Fibroblast of skin of left biceps (primary cell): Measurements from ENCODE around the gene MN1.

ENCODE experiments used
- DNase-seq, 2 experiments: peaks; one replicate each; pipeline ENCODE4 v3.0.0-alpha.2; 2013; ENCODE audit warnings: low read depth in 2 of 2

MN1 gene

DNA sequence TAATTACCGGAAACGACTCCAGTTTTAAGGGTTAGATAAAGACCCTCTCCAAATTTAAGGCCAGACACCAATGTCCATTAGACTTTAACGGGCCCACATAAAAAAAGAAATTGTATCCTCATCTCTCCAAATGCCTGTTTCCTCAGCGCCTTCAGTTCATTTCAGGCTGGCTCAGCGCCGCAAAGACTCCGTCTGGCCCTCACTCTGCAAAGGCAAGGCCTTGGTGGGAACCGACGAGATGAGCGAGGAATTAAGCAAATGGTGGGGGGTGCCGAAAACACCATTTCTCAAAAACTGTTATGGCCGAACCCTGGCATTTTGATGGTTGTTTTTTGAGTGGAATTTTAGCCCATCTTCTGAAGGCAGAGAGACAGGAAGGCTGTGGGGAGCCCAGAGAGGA lies 15.7 kb downstream of the MN1 start:
- DNase-seq, result no peak

DNA sequence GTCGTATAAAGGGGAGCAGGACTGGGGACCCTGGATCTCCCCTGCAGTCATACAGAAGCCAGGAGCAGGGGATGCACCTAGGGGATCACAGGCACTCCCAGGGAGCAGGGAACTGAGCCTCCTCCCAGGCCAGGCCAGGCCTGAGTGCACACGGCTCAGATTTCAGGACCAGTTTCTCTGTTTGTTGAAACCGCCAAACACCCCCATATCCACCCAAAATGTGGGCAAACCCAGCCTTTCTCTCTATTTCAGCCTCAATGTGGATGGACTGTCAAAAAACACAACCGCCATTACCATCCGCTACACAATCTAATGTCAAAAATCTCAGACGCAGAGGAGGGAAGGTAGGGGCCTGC lies 17.5 kb downstream of the MN1 start:
- no peak for DNase-seq

DNA sequence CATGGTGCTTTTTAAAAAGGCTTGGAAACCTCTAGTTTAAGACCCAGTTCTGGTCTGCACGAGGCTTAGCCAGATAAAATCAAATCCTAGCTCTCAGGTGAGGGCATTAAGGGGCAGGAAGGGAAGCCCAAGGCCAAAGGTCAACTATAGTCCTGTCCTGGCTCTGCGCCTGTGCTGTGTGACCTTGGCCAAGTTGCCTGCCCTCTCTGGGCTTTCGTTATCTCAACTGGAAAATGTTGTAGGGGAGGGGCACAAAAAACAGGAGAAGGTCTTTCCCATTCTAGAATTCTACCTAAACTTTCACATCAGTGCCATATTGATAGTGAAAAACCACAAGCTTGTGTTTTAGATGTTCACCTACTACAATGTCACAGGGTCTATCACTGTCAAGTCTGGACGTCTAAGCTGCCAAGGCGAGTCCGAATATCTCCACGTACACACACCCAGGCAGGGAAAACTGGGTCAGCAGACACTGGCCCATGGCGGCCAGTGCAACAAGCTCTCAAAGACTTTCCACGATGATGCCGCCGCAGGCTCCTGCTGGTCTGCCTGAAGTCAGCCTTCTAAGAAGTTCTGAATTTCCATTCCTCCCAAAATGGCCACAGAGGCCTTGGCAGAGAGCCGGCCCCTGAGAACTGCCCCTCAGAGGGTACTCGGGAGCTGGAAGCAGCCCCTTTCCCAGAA lies 18.0 kb downstream of the MN1 start:
- no peak for DNase-seq

DNA sequence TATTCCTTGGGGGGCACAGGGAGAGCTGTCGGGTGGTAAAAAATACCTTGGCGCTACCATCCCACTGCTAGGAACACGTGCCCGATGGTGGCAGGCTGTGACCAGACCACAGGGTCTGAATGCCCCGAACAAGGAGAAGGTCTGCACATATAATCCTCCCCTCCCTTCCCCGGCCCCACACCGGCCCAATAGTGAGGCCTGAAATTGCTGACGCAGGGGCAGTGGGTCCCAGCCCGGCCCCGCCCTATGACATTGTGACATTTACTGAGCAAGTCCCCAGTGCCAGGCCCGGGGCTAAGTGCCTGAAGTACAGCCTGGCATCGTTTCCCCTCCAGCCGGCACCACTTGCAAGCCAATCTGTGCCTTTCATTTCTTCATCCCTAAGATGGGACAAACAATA lies 19.5 kb downstream of the MN1 start:
- DNase-seq, result no peak

DNA sequence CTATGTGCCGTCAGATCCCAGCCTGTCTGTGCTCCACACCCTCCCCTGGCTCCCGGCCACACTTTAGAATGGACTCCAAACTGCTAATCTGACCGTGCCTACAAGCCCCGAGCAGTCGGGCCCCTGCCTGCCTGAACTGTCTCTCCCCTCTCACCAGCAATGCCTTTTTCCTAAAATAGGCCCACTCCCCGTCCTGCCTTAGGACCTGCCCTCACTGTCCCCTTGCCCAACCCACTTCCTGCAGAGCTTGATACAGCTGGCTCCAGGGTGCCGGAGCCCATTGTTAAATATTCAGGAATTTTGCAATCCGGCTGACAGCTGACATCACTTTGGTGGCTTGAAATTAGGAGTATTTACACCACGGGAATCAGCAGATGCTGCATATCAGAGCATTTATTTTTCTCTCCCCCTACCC lies 21.4 kb downstream of the MN1 start:
- no peak for DNase-seq

DNA sequence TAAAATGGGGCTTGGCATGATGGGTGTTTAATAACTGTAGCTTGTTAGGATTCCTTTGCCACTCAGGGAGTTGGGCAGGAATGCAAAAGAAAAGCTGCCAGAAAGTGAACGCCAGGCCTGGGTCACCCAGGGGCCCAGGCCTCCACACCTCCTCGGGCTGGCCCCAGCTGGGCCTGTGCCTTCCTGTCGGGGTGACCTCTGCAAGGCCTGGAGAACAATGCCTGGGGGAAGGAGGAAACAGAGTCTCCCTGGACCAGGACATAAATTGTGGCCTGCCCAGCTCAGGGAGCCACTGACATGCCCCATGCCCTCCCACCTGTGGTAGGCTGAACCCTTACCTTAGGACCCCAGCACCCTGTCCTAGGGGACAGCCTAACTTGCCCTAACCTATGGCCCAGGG lies 21.9 kb downstream of the MN1 start:
- no peak for DNase-seq

DNA sequence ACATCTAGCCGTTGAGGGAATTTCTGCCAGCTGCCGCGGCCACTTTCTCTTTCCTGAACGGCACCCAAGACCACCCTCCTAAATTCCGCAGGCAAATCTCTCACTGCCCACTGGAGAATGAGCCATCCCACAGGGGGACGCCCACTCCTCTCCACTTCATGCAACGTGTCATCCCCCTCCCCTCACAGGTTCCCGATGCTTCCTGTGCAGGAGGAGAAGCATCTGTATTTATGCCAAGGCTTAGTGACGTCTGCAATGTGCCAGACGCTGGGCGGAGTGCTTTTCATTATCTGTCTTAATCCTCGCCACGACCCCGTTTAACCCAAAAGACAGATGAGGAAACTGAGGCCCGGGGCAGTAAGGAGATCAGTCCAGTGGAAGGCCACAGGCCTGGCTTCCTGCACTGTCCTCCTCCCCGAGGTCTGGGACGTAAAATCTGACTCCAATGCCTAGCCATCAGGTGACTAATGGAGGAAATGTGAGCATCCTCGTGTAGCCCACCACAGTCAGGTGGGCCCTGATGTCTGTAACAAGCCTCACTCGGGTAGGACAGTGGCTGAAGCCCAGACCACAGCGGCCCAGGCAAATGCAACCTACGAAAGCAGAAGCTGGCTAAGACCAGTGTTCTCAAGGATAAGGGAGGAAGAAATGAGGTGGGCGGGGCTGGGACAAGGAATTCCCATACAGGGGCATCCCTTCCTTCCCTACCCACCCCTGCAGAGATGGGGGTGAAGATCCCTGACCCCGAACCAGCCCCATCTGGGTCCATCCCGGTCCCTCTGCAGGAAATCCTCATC lies 23.1 kb downstream of the MN1 start:
- no peak for DNase-seq

DNA sequence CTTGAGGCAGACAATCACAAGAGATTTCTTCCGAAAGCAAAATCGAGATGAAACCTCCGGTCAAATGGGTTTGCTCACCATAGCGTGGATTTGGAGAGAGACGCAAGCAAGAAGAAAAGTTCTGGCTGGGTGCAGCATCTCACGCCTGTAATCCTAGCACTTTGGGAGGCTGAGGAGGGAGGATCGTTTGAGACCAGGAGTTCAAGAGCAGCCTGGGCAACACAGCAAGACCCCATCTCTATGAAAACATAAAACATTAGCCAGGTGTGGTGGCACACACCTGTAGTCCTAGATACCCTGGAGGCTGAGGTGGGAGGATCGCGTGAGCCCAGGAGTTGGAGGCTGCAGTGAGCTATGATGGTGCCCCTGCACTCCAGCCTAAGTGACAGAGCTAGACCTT lies 24.4 kb downstream of the MN1 start:
- no peak for DNase-seq

DNA sequence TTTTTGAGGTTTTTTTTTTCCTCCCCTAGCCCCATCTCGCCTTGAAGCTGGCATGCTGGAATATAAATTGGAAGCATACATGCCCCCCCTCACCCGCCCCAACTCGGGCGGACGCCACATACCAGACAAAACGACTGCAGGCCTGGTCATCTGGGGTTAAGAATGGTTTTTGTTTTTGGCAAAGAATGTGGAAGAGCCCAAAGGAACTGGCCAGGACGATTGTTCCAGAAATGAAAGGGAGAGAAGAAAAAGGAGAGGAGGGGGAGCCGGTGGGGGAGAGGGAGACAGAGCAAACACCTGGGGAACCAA lies 25.0 kb downstream of the MN1 start:
- DNase-seq, result no peak

DNA sequence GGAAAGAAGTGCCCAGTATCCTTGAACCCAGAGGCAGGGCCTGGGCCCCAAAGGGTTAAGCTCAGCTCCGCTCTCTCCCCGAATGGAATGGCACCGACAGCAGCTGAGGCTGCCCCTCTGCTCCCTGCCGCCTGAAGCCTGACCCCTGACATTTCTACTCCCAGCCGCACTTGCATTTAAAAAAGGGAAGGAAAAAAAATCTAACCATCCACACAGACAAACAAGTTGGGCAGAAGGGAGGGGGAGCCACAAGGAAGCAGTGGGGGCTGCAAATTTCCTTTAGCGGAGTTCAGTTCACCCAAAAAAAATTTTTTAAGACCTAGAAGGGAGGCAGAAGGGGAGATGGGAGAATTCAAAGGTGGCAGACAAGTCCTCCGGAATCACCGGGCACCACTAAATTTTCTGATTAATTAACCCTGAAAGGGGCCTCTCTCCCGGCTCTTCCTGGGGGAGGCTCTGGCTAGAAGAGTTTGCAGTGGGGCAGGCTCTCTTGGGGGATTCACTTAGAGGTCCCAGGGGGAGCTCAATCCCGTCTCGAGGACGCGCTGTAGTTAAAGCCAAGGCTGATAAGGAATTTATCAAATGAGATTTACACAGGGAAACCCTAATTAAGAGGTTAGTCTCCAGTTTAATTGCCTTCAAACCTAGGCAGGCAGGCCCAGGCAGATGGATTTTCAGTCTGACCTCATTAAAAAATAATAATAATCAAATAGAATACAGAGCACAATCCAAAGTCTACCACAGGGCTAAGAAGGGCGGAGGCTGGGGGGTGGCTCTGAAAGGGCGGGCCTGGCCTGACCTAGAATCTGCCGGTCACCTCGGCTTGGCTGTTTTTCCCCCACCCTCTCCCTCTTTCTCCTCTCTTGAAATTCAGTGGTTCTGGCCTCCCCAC lies 25.6 kb downstream of the MN1 start:
- DNase-seq, result no peak

DNA sequence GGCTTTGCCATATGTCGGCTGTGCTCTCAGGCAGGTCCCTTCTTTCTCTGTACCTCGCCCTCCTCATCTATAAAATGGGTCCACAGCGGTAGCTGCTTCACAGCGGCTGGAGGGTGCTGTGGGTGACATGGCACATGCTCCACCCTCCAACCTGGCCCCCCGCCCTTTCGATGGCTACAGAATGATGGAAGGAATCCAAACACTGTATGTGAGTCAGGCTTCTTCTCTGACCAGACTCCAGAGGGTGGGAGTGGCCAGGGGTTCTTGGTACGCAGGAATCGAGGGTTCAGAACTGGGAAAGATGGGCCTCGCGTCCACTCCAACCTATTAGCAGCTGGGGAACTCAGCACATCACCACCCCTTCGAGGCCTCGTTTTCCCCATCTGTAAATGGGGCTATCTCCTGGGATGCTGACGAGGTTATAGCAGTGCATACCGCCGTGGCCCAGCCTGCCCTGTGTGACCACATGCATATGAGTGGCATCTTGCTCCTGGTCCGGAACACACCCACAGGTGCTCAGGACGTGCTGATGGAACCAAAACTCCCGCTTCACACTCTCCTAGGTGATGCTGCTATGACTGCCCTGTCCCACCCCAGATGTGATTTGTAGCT lies 26.4 kb downstream of the MN1 start:
- DNase-seq, result no peak

DNA sequence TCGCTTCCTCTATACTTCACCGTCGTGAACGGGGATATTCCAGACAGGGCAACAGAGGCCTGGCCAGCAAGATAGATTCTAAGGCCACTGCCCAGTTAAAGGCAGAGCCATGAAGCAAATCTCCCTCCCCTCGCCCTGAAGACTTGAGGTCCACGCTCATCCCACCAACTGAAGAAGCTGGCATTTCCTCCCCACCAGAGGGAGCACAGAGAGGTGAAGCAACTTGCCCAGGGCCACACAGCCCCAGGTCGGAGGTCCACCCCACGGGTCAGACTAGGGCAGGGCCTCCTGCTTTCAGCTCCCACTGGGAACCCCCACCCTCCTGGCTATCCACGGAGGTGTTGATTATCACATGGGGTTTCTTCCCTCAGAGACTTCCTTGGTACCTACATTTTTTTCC lies 27.4 kb downstream of the MN1 start:
- DNase-seq, result no peak

DNA sequence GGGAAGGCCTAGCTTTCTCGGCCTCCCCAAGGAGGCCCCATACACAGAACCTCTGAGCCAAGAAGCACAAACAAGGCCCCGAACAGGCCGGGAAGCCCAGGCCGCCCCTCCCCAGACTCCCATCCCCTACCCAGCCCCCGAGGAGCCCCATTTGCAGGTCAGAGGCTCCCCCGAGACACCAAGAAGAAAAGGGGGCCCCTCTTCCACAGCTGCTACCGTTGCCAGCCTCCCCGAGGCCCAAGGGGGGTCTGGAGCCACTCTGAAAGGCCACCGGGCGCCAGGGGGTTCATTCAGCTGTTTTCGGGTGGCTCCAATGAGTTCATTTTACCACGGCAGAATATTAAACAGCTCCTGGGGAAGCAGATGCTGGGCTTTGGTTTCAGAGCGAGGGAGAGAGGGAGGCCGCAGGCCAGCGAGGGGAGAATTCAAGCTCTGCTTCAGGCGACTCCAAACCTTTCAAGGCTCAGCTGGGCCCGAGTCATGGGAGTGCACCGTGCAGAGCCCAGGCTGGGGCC lies 28.5 kb downstream of the MN1 start:
- DNase-seq, result no peak

DNA sequence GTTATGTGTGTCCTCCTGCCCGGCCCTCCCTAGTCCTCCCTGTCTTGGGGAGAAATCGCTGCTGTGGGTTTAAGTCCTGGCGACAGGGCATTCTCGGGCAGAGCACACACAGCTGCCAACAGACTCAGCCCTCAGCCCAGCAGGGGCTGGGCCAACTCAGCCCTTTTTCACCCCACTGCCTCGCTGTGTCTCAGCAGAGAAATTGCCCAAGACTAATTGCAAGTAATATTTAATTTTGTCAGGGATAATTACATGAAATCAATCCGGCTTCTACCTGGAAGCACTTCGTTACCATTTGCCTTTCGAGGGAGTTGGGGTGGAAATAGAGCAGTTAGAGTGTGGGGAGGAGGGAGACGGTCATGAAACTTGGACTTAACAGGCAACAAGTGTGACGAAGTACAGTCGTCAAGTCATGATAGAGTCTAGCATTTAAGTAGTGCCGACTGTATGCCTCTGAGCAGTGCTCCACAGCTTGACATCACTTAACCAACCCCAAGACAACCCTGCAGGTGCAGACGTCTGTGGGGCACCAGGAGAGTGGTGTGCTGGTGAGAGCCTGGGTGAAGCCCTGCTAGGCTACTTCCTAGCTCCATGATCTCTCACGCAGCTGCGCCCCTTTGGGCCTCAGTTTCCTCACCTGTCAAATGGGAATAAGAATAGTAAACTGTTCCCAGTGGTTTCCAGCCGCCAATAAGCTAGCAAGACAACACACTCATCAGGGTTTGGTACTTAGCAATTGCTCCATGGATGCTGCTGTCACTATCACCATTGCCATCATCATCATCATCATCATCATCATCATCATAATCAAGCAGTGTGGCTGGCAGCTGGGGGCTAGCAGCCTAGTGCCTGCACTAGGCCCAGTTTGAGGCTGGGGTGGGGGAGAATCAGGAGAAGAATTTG lies 29.2 kb downstream of the MN1 start:
- no peak for DNase-seq

DNA sequence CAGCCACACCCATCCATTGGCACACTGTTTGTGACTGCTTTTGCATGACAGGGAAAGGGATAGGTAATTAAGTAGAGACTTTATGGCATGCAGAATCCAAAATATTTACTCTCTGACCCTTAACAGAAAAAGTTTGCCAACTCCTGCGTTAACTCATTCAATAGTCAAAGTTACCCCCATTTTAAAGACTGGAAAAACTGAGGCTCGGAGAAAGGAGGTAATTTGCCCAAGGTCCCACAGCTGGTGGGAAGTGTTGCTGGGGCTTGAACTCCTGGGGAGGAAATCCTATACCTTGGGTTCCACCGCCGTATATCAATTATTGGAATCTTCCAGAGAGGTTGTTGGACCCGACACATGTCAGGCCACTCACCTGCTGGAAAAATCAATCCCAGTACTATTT lies 29.9 kb downstream of the MN1 start:
- DNase-seq, result no peak

DNA sequence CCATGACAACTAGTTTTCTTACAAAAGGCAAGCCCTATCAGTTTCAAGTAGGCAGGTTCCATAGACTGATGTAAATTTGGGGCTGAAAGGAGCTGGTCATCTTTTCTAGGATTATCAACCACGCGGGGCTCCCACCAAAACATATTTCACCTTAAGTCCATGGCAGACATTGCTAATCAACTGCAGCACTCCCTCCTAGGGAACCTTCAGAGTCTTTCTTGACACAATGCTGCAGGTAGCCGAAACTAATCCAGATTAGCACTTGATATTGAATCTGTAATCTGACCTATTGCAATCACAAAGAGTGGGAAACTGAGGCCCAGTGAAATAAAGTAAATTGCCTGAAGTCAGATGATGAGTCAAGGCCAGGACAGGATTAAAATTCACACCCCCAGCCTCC lies 32.5 kb downstream of the MN1 start:
- no peak for DNase-seq

DNA sequence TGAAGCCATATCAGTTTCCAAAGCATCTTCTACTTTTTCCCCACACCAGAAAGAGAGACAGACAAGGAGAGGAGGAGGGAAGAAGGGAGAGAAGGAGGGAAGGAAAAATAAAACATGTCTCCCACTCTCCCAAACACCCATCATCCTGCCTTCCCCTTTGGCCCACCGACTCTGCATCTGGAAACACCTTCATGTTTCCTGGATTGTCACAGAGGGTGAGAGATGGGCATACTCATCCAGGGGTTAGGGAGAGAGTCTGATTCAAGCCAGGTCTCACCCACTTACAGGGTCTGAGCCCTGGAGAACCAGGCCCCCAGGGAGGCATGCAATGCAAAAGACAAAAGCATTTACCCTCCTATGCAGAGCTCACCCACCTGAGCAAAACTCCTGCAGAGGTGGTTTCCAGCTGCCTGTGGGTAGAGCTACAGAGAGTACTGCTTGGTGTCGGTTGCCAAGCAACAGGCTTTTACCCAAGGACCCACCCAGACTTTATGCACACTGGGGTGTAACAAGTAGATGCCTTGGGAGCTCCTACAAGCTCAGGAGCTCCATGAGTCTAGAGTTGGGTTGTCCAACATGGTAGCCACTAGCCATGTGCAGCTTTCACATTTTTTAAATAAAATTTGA lies 33.4 kb downstream of the MN1 start:
- no peak for DNase-seq

DNA sequence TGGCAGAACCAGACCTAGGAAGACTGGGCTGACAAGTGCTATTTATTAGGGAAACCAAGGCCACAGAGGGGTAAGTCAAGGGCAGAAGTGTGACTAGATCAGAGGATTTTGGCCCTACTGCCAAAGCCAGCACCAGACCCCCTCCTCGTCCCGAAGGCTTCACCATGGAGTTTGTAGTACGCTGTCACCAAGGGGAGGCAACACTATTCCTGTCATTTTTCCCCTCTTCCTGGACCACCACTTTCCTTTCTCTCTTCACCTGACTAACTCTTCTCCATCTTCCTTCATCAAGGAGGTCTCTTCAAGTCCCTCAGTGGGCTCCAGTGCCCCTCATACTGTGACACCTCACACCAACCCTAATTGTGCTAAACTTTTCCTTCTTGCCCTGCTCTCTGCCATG lies 34.9 kb downstream of the MN1 start:
- no peak for DNase-seq

DNA sequence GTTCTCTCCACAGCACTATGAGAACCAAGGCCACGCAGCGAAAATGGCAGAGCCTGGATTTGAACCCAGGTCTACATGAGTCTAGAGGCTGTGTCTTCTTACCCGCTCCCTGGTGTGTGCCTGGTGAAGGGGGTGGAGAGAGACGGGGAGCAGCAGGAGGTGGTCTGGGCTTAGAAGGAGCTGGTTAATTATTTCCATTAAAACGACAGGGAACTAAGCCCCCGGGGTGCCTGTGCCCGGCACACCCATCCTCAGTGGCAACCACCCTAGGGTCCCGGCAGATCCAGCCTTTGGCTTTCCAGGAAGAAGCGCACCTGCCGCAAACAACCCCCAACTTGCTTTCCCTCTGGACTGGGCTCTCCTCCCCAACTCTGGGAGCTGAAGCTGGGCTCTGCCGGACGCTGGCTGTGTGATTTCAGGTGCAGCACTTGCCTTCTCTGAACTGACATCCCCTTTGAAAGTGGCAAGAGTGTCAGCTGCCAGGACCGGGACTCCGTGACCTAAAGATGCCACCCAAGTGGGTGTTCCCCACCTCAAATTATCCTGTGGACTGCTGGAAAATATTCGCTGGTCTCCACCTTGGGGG lies 35.8 kb downstream of the MN1 start:
- DNase-seq, result no peak

DNA sequence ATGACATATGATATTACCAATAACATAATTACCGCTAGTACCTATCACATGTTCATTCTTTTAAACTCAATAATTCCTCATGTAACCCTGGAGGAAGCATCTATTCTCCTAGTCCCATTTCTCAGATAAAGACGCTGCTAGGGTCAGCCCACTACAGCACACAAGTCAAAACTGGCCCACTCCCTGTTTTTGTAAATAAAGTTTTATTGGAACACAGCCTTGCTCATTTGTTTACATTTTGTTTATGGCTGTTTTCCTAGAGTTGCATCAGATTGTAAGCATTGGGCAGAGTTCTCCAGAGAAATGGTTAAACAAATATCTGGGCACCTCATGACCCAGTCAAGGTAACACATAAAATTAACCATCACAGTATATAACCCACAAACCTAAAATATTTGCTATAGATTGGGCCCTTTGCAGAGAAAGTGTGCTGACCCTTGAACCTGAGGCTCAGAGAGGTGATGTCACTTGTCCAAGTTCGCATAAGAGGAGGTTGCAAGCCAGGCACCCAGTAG lies 36.8 kb downstream of the MN1 start:
- DNase-seq, result no peak
